Hepatocyte (in vitro differentiated cells): Measurements from ENCODE around the gene TRPC1. TPM values are rescaled to one million over a fixed set of nuclear protein-coding genes. Genes with fewer than 3 reads are reported as not detected.

Experiments
- DNase-seq: peaks from one replicate; pipeline ENCODE4 v3.0.0-alpha.2; 2016; ENCODE audit warnings: low spot score
- H2AFZ ChIP-seq: fragments of 200-600 bp; sonication (generic); 2 replicates; pipeline ENCODE4 v1.6.0; 2016; ENCODE audit warnings: antibody characterized with exemption, mild to moderate bottlenecking
- H3K27ac ChIP-seq: fragments of 200-600 bp; sonication (generic); 2 replicates; pipeline ENCODE4 v1.5.1; 2016; ENCODE audit warnings: mild to moderate bottlenecking
- H3K27me3 ChIP-seq: fragments of 200-600 bp; sonication (generic); 2 replicates; pipeline ENCODE4 v1.6.1; 2016
- H3K36me3 ChIP-seq: fragments of 200-600 bp; sonication (generic); replicated peaks from 2 replicates; pipeline ENCODE4 v1.5.1; 2016; ENCODE audit warnings: low read depth; ENCODE audit not compliant: insufficient read depth
- H3K4me1 ChIP-seq: fragments of 200-600 bp; sonication (generic); 2 replicates; pipeline ENCODE4 v1.5.1; 2016; ENCODE audit warnings: mild to moderate bottlenecking, moderate library complexity; ENCODE audit not compliant: insufficient read depth
- H3K4me2 ChIP-seq: fragments of 200-600 bp; sonication (generic); 2 replicates; pipeline ENCODE4 v1.6.0; 2016
- H3K4me3 ChIP-seq: fragments of 200-600 bp; sonication (generic); 2 replicates; pipeline ENCODE4 v1.5.1; 2016; ENCODE audit warnings: mild to moderate bottlenecking
- H3K79me2 ChIP-seq: fragments of 200-600 bp; sonication (generic); 2 replicates; pipeline ENCODE4 v1.6.0; 2017; ENCODE audit warnings: mild to moderate bottlenecking
- H3K9me2 ChIP-seq: fragments of 200-600 bp; sonication (generic); replicated peaks from 2 replicates; pipeline ENCODE4 v1.6.0; 2017; ENCODE audit warnings: mild to moderate bottlenecking; ENCODE audit not compliant: insufficient read depth
- H3K9me3 ChIP-seq: fragments of 200-600 bp; sonication (generic); 2 replicates; pipeline ENCODE4 v1.5.1; 2016; ENCODE audit warnings: low read depth, mild to moderate bottlenecking
- H4K20me1 ChIP-seq: fragments of 200-600 bp; sonication (generic); 2 replicates; pipeline ENCODE4 v1.6.0; 2016; ENCODE audit warnings: mild to moderate bottlenecking; ENCODE audit not compliant: insufficient read depth, poor library complexity, severe bottlenecking
- CTCF ChIP-seq: fragments of 200-600 bp; sonication (generic); IDR thresholded peaks from 2 replicates; pipeline ENCODE4 v1.5.1; 2016; ENCODE audit warnings: antibody characterized with exemption, mild to moderate bottlenecking; ENCODE audit not compliant: poor library complexity
- EZH2 ChIP-seq: fragments of 200-600 bp; sonication (generic); IDR thresholded peaks from 2 replicates; pipeline ENCODE4 v1.6.1; 2016; ENCODE audit warnings: antibody characterized with exemption, mild to moderate bottlenecking, borderline replicate concordance
- EZH2phosphoT487 ChIP-seq: fragments of 200-600 bp; sonication (generic); IDR thresholded peaks from one replicate; pipeline ENCODE4 v1.6.1; 2018; ENCODE audit warnings: antibody characterized with exemption, mild to moderate bottlenecking, low read depth, moderate library complexity; ENCODE audit not compliant: unreplicated experiment, severe bottlenecking
- WGBS: methylation state at CpG from one replicate; pipeline ENCODE4 v1.1.6; 2016; ENCODE audit warnings: low lambda C conversion rate; ENCODE audit errors: missing lambda C conversion rate; 5-methylcytosine and 5-hydroxymethylcytosine counted together
- polyA plus RNA-seq: library from polyadenylated mRNA; unstranded; fragments of >200 nt; fragmentation: Nextera tagmentation; extraction: Ambion mirVana; gene quantifications from 2 replicates; pipeline ENCODE4 v1.2.1, GENCODE V29; 2016
- total RNA-seq: library from RNA; depleted of rRNA; stranded (reverse); fragments of >200 nt; gene quantifications from 2 replicates; pipeline ENCODE4 v1.2.3, GENCODE V29; 2014

Gene TRPC1
- total and polyA plus RNA-seq, 2 experiments from 2014 or later, result 3.3 to 12.6 TPM

DNA sequence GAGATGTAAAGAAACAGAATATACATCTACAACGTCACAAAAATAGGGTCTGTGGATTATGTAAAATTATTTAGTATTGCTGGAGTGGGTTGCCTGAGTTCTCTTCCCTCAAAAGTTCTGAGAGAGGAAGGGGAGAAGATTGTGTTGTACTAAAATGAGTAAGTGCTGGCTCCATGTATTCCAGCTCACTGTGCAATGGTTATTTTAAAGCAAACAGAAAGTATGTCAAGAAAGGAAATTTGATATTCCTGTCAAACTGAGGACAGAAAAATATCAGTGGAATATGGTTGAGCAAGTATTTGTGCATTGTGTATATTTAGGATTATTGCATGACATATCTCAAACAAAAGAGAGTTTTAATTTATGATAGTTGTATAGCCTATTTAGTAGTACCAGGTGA, 2.2 kb downstream of the TRPC1 start:
- peaks cover 18% of the 10 kb centered on the region for H3K79me2 ChIP-seq
- DNase-seq, result no peak
- H3K9me3 ChIP-seq, result no peaks in the 10 kb centered on the region
- H4K20me1 ChIP-seq, result no peaks in the 10 kb centered on the region
- no peak overlapping the region for H3K27ac ChIP-seq
- H3K36me3 ChIP-seq, result no peaks in the 10 kb centered on the region
- no peaks in the 10 kb centered on the region for H3K4me1 ChIP-seq
- H3K4me3 ChIP-seq, result no peak overlapping the region
- no peak overlapping the region for H2AFZ ChIP-seq
- no peaks in the 10 kb centered on the region for H3K27me3 ChIP-seq
- WGBS, result 56% methylated on average over 1 of the region's 1 CpG
- no peak for TF ChIP-seq CTCF
- TF ChIP-seq EZH2phosphoT487, result no peak
- no peak for TF ChIP-seq EZH2
- peak overlapping the region; percentile 88 for H3K4me2 ChIP-seq
- no peaks in the 10 kb centered on the region for H3K9me2 ChIP-seq

DNA sequence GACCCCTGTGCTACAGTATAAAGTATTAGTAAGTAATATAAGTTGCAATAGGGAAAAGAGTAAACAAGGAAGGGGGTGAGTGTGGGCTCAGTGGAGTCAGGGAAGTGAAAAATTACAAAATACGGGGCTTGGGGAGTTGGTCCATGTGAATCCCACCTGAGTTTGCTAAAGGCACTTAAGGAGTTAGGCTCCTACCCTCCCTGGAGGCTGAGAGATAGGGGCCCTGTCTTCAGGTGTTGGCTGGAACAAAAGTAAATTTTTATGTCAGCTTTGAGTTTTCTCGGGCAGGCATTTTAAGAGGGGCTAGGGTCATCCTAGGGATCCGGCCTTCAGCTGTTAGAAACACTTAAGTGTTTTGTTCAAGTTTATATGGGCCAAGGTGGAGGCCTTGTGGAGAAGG, 8.2 kb downstream of the TRPC1 start:
- TF ChIP-seq CTCF (no peak), EZH2phosphoT487 (no peak), EZH2 (no peak)

DNA sequence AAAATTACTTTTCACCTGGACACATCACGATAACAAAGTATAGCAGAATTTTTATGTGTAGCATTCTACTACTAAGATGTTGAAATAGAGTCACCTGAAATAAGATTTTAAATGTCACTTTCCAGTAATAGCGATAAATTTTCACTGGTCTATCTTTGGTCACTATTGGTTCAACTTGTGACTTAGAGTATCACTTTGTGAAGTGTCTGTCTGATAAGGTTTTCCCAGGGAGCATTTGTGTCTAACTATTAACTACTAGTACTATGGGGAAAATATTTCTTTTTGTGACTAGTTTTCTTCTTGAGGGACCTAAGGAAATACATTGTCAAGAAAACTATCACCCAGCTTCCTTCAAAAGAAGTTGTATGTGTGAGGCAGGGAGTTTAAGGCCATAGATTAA, 11.0 kb downstream of the TRPC1 start:
- Histone ChIP-seq H4K20me1 (no peaks in the 10 kb centered on the region), H3K4me3 (no peak overlapping the region), H3K79me2 (no peaks in the 10 kb centered on the region), H3K9me3 (no peaks in the 10 kb centered on the region), H3K4me1 (no peaks in the 10 kb centered on the region), H3K27ac (no peak overlapping the region), H3K4me2 (no peak overlapping the region), H2AFZ (no peak overlapping the region), H3K27me3 (no peaks in the 10 kb centered on the region), H3K9me2 (no peaks in the 10 kb centered on the region), H3K36me3 (no peaks in the 10 kb centered on the region)
- 88% methylated on average over 2 of the region's 2 CpGs for WGBS
- TF ChIP-seq CTCF (no peak), EZH2 (no peak), EZH2phosphoT487 (no peak)
- DNase-seq, result no peak

More for the DNA sequence above, 8.2 kb downstream of the TRPC1 start:
- H2AFZ ChIP-seq, result no peak overlapping the region
- no peaks in the 10 kb centered on the region for H3K27me3 ChIP-seq
- 97% methylated on average over 3 of the region's 3 CpGs for WGBS
- H3K4me1 ChIP-seq, result no peaks in the 10 kb centered on the region
- H4K20me1 ChIP-seq, result no peaks in the 10 kb centered on the region
- no peaks in the 10 kb centered on the region for H3K9me2 ChIP-seq
- H3K9me3 ChIP-seq, result no peaks in the 10 kb centered on the region
- H3K79me2 ChIP-seq, result peaks cover under 1% of the 10 kb centered on the region
- H3K4me2 ChIP-seq, result no peak overlapping the region
- no peak overlapping the region for H3K4me3 ChIP-seq
- no peak overlapping the region for H3K27ac ChIP-seq
- no peaks in the 10 kb centered on the region for H3K36me3 ChIP-seq
- no peak for DNase-seq

GRCh38 chr3:142735462-142735861, 11.6 kb downstream of the TRPC1 start:
- Histone ChIP-seq H3K4me1 (no peaks in the 10 kb centered on the region), H3K79me2 (no peaks in the 10 kb centered on the region), H4K20me1 (no peaks in the 10 kb centered on the region), H3K4me3 (no peak overlapping the region), H3K9me3 (no peaks in the 10 kb centered on the region), H3K4me2 (no peak overlapping the region), H3K27me3 (no peaks in the 10 kb centered on the region), H3K36me3 (no peaks in the 10 kb centered on the region), H3K9me2 (no peaks in the 10 kb centered on the region), H3K27ac (no peak overlapping the region), H2AFZ (no peak overlapping the region)
- DNase-seq, result no peak
- TF ChIP-seq EZH2, result no peak
- no peak for TF ChIP-seq EZH2phosphoT487
- no peak for TF ChIP-seq CTCF
